HepG2 (cell line): ENCODE results near the gene P2RX6.

Experiments used
- CENPT ChIP-seq: sonication (generic); formaldehyde crosslinking; IDR thresholded peaks from 2 replicates; pipeline ENCODE4 v1.8.0; 2022; ENCODE audit warnings: low read depth, mild to moderate bottlenecking, moderate library complexity, missing genetic modification reagents
- EZH2 ChIP-seq: conservative IDR thresholded peaks from 2 replicates; pipeline ENCODE4 v1.6.1; 2012; ENCODE audit warnings: mild to moderate bottlenecking, low read depth, low read length, moderate library complexity
- FOXM1 ChIP-seq: sonication (generic); formaldehyde crosslinking; IDR thresholded peaks from 2 replicates; pipeline ENCODE4 v1.5.0; 2020; ENCODE audit warnings: missing genetic modification reagents
- HMGXB4 ChIP-seq, 2 experiments: sonication (generic) in 1 of 2; formaldehyde crosslinking in 1 of 2; IDR thresholded peaks; 2 replicates each; pipeline versions ENCODE4 v1.4.0 to v1.6.1; 2018 to 2020; ENCODE audit warnings: missing genetic modification reagents in 2 of 2, borderline replicate concordance in 1 of 2, low read depth in 1 of 2, mild to moderate bottlenecking in 1 of 2, missing biosample characterization in 1 of 2
- RELA ChIP-seq: sonication (generic); formaldehyde crosslinking; IDR thresholded peaks from 2 replicates; pipeline ENCODE4 v1.4.0; 2020; ENCODE audit warnings: missing genetic modification reagents
- ZBTB33 ChIP-seq: sonication (generic); formaldehyde crosslinking; IDR thresholded peaks from 2 replicates; pipeline ENCODE4 v1.4.0; 2020; ENCODE audit warnings: missing genetic modification reagents
- ZFX ChIP-seq: sonication (generic); formaldehyde crosslinking; IDR thresholded peaks from 2 replicates; pipeline ENCODE4 v1.4.0; 2020; ENCODE audit warnings: mild to moderate bottlenecking, low read depth, missing genetic modification reagents, moderate library complexity

GRCh38 chr22:20976291-20976877 is 38.6 kb upstream of the P2RX6 start:
- TF ChIP-seq FOXM1 (no peak), ZBTB33 (CRISPR knock-in tag) (no peak), ZFX (no peak), RELA (CRISPR knock-in tag) (no peak), EZH2 (no peak), HMGXB4 (CRISPR knock-in tag; IDR thresholded peaks at IDR 0.05; ENCODE audit: borderline replicate concordance in 1 of 2, low read depth in 1 of 2) (no peak), CENPT (CRISPR knock-in tag) (no peak)
